GM21367 (cell line): Measurements from ENCODE around the gene HOXC12.

Source experiments
- ATAC-seq: cut with Tn5 transposase; IDR thresholded peaks from one replicate; pipeline ENCODE4 v1.9.1; 2021; ENCODE audit not compliant: unreplicated experiment

Gene HOXC12

GRCh38 chr12:53995378-53996239, 40.9 kb downstream of the HOXC12 start:
- no peak for ATAC-seq

- ATAC-seq: no peak
These were observed 41.8 kb downstream of the HOXC12 start for GRCh38 chr12:53996240-53997203.

- no peak for ATAC-seq
These were observed 42.8 kb downstream of the HOXC12 start for GRCh38 chr12:53997204-53998109.

- no peak for ATAC-seq
These were observed 43.6 kb downstream of the HOXC12 start for GRCh38 chr12:53998110-53998899.

- ATAC-seq: no peak
These were observed 44.2 kb downstream of the HOXC12 start for GRCh38 chr12:53998900-53999236.

GRCh38 chr12:53999559-54000115, 44.9 kb downstream of the HOXC12 start:
- ATAC-seq: no peak

GRCh38 chr12:54000116-54001114, 45.7 kb downstream of the HOXC12 start, which contains the start of gene HOXC9:
Gene HOXC9 (plus strand): TSS chr12:54000161. CDS start chr12:54000189, 28 bp downstream.
- no peak for ATAC-seq

GRCh38 chr12:54001283-54002187, 46.8 kb downstream of the HOXC12 start:
- ATAC-seq: no peak

- no peak for ATAC-seq
These were observed 47.7 kb downstream of the HOXC12 start for GRCh38 chr12:54002278-54002914.

- no peak for ATAC-seq
These were observed 48.2 kb downstream of the HOXC12 start for GRCh38 chr12:54002915-54003389.

GRCh38 chr12:54003625-54004024, 48.9 kb downstream of the HOXC12 start:
- ATAC-seq: no peak

- no peak for ATAC-seq
These were observed 49.5 kb downstream of the HOXC12 start for GRCh38 chr12:54004063-54004840.

- no peak for ATAC-seq
These were observed 50.3 kb downstream of the HOXC12 start for GRCh38 chr12:54004841-54005530.

- ATAC-seq: no peak
These were observed 50.8 kb downstream of the HOXC12 start for GRCh38 chr12:54005531-54005852.

GRCh38 chr12:54005853-54006558, 51.3 kb downstream of the HOXC12 start:
- ATAC-seq: no peak
